Measurements from ENCODE around the gene MYADML2. TPM values are rescaled to one million over a fixed set of nuclear protein-coding genes. Genes with fewer than 3 reads are reported as not detected.

MYADML2 gene
- total RNA-seq, 1 donor: not detected

DNA sequence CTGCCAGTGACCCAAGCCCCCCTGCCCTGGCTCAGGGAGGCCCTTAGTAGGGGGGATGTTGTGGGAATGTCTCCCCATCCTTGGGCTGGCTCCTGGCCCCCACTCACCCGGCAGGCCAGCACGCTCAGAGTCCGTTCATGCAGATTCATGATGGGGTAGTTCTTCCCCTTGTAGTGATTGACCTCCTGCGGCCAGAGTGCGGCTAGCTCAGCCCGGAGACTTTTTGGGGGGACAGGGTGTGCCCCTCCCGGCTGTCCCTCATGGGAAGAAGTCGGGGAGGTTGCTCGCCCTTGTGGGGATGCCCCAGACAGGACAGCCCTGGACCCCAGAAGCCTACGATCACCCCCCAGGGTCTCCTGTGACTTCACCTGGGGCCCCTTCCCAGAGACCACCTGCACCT lies 41.0 kb downstream of the MYADML2 start:
- DNase-seq (ENCODE audit: low read depth): no peak
- TF ChIP-seq, protein P1, sequence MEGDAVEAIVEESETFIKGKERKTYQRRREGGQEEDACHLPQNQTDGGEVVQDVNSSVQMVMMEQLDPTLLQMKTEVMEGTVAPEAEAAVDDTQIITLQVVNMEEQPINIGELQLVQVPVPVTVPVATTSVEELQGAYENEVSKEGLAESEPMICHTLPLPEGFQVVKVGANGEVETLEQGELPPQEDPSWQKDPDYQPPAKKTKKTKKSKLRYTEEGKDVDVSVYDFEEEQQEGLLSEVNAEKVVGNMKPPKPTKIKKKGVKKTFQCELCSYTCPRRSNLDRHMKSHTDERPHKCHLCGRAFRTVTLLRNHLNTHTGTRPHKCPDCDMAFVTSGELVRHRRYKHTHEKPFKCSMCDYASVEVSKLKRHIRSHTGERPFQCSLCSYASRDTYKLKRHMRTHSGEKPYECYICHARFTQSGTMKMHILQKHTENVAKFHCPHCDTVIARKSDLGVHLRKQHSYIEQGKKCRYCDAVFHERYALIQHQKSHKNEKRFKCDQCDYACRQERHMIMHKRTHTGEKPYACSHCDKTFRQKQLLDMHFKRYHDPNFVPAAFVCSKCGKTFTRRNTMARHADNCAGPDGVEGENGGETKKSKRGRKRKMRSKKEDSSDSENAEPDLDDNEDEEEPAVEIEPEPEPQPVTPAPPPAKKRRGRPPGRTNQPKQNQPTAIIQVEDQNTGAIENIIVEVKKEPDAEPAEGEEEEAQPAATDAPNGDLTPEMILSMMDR (IDR thresholded peaks at IDR 0.05; ENCODE audit: insufficient read depth, low read length): no peak
- H3K4me3 ChIP-seq (ENCODE audit: low read depth, low read length): no peak overlapping the region

DNA sequence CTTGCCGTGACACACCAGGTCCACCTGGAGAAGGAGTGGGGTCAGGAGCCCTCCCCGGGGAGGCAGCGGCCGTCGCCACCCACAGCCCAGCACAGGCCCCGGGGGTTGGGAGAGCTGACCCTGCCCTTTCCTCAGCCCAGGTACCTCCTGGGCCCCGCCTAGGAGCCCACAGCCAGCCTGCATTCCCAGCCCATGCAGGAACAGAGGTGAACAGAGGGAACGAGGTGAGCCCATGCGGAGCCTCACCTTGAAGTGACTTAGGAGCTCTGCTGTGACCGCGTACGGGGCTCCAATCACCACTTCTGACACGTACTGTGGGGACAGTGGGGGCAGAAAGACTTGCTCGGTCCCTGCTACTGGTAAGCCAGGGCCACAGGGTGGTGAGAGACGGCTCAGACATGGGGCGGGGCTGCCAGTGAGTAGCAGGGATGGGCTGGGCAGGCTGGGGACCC lies 41.6 kb downstream of the MYADML2 start:
- TF ChIP-seq, protein P1 (IDR thresholded peaks at IDR 0.05; ENCODE audit: insufficient read depth, low read length): no peak
- H3K4me3 ChIP-seq (ENCODE audit: low read depth, low read length): no peak overlapping the region
- no peak for DNase-seq (ENCODE audit: low read depth)

GRCh38 chr17:81904600-81905423 lies 42.2 kb downstream of the MYADML2 start:
- TF ChIP-seq, protein P1 (IDR thresholded peaks at IDR 0.05; ENCODE audit: insufficient read depth, low read length): no peak
- H3K4me3 ChIP-seq (ENCODE audit: low read depth, low read length): no peak overlapping the region
- no peak for DNase-seq (ENCODE audit: low read depth)

- no peak overlapping the region for H3K4me3 ChIP-seq (ENCODE audit: low read depth, low read length)
- DNase-seq (ENCODE audit: low read depth): no peak
- TF ChIP-seq, protein P1 (IDR thresholded peaks at IDR 0.05; ENCODE audit: insufficient read depth, low read length): no peak
These were observed 43.0 kb downstream of the MYADML2 start for GRCh38 chr17:81903896-81904599.

GRCh38 chr17:81903415-81903831 lies 43.6 kb downstream of the MYADML2 start:
- TF ChIP-seq, protein P1 (IDR thresholded peaks at IDR 0.05; ENCODE audit: insufficient read depth, low read length): no peak
- DNase-seq (ENCODE audit: low read depth): no peak
- no peak overlapping the region for H3K4me3 ChIP-seq (ENCODE audit: low read depth, low read length)

DNA sequence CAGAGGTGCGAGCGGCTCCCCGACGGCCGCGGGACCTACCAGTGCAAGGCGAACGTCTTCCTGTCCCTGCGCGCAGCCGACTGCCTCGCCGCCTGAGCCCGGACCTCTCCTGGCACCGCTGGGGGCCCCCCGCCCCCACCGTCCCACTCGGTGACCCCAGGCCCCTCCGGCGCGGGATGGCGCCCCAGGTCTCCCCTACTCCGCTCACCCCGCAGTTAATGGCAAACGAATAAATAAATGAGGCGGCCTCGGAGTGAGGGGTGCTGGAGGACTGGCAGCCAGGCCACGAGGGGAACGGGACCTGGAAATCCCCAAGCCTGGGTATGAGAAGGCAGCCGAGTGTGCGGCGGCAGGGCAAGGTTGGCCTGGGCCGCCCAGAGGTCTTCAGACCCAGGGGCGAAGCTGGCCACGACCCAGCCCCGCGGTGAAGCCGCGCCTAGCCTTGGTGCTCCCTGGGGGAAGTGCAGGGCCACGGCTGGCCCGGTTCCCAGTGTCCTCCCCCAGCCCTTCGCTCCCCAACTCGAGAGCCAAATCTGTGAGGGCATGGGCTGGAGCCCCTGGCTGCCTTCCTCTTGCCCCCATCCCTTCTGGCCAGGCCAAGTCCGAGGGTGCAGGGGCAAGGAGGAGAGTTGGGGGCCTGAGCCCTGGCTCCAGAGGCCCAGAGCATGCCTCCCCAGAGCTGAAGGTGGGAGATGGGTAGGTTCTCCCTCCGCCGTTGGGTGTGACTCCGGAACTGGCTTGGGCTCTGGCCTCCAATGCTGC lies 44.2 kb downstream of the MYADML2 start:
- DNase-seq (ENCODE audit: low read depth): no peak

More for the DNA sequence above, 44.2 kb downstream of the MYADML2 start:
- TF ChIP-seq, protein P1 (IDR thresholded peaks at IDR 0.05; ENCODE audit: insufficient read depth, low read length): no peak
- H3K4me3 ChIP-seq (ENCODE audit: low read depth, low read length): no peak overlapping the region
